IPS-18a (cell line): ENCODE results near the gene EPB41L1.

Experiments
- H3K27ac ChIP-seq: one replicate; pipeline ENCODE4 v1.5.1; 2013; ENCODE audit warnings: low read length
- H3K27me3 ChIP-seq: one replicate; pipeline ENCODE4 v1.6.1; 2013; ENCODE audit warnings: mild to moderate bottlenecking, low read length; ENCODE audit not compliant: control insufficient read depth, insufficient read depth
- H3K36me3 ChIP-seq: one replicate; pipeline ENCODE4 v1.6.1; 2013; ENCODE audit warnings: low read depth, low read length; ENCODE audit not compliant: control insufficient read depth
- H3K4me1 ChIP-seq: one replicate; pipeline ENCODE4 v1.6.1; 2013; ENCODE audit warnings: low read depth, low read length; ENCODE audit not compliant: control insufficient read depth
- H3K4me3 ChIP-seq: one replicate; pipeline ENCODE4 v1.5.1; 2013; ENCODE audit warnings: low read length
- H3K9ac ChIP-seq: one replicate; pipeline ENCODE4 v1.6.1; 2013; ENCODE audit warnings: mild to moderate bottlenecking, low read length, moderate library complexity
- H3K9me3 ChIP-seq: one replicate; pipeline ENCODE4 v1.6.1; 2013; ENCODE audit warnings: low read depth, low read length; ENCODE audit not compliant: control insufficient read depth

The EPB41L1 gene

DNA sequence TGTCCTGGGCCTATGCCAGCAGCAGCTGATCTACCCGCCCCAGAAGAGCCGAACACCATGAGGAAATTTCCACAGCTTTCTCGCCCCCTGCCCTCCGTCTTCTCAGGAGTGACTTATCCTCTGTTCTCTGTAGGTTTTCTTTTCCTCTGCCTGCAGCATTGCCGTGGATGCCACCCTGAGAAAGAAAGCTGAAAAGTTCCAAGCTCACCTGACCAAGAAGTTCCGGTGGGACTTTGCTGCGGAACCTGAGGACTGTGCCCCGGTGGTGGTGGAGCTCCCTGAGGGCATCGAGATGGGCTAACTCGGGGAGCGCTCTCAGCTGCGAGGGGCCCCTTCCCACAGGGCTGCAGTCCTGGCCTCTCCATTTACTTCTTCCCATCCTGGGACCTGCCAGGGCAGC lies 100.9 kb downstream of the EPB41L1 start:
- H3K36me3 ChIP-seq: peaks cover 29% of the 10 kb centered on the region
- no peak overlapping the region for H3K9ac ChIP-seq
- H3K4me3 ChIP-seq: no peak overlapping the region
- H3K27me3 ChIP-seq: no peaks in the 10 kb centered on the region
- H3K27ac ChIP-seq: no peak overlapping the region
- H3K9me3 ChIP-seq: no peaks in the 10 kb centered on the region
- peaks cover 17% of the 10 kb centered on the region for H3K4me1 ChIP-seq

DNA sequence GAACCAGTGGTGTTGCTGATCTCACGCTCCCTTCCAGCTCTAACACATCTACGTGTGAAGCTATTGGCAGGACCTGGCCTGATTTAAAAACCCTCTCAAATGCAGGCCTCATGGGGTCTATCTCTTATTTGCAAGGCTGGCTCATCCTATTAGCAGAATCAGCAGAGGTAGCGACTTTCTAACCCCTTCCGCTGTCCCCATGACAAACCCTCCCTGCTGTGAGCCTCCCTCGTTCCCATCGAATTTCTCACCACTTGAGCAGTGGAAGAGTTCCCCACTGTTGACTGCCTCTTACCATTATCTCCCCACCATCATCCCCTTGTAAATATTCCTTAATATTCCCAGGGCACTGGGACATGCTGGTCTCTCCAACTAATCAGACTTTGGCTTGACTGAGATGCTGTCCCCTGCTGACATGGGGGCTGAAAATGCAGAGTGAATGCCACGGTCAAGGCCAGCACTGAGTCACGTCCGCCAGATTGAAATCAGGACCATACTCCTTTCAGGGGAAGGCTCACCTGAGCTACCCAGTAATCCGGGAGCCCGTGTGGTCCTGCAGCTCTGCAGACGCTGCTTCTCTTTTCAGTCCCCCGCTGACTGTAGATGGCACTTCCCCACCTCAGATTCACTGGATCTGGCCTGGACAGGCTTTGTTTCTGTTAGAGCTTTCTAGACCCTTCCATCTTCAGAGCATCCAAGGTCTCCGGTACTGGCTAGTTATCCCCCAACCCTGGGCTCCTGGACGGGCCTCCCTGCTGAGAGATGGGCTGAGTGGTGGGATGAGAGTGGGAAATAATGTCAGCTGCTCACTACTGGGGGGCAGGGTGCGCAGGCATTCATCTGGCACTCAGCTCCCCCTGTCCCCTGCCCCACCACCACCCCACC lies 104.9 kb downstream of the EPB41L1 start:
- no peak overlapping the region for H3K27ac ChIP-seq
- peaks cover 17% of the 10 kb centered on the region for H3K4me1 ChIP-seq
- H3K9ac ChIP-seq: no peak overlapping the region
- H3K36me3 ChIP-seq: peaks cover 13% of the 10 kb centered on the region
- no peaks in the 10 kb centered on the region for H3K27me3 ChIP-seq
- no peaks in the 10 kb centered on the region for H3K9me3 ChIP-seq
- no peak overlapping the region for H3K4me3 ChIP-seq

DNA sequence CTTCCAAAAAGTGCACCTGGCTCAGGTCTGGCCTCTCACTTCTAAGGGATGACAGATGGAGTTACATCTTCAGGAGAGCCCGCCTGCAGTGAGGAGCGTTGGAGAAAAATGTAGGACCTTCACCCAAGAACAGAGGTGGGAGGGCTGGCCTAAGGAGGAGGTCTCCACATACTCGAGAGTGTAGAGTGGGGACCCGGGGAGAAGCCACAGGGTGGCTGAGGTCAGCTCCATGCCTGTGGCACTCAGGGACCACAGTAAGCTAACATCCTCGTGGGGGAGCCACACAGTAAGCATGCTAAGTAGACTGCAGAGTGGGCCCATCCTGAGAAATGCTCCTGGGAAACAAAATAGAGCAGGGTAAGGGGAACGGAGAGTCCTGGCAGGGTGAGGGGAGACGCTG lies 105.8 kb downstream of the EPB41L1 start:
- Histone ChIP-seq H3K9me3 (no peaks in the 10 kb centered on the region), H3K27ac (no peak overlapping the region), H3K27me3 (no peaks in the 10 kb centered on the region), H3K4me1 (peaks cover 17% of the 10 kb centered on the region), H3K9ac (no peak overlapping the region), H3K36me3 (peaks cover 13% of the 10 kb centered on the region), H3K4me3 (no peak overlapping the region)

DNA sequence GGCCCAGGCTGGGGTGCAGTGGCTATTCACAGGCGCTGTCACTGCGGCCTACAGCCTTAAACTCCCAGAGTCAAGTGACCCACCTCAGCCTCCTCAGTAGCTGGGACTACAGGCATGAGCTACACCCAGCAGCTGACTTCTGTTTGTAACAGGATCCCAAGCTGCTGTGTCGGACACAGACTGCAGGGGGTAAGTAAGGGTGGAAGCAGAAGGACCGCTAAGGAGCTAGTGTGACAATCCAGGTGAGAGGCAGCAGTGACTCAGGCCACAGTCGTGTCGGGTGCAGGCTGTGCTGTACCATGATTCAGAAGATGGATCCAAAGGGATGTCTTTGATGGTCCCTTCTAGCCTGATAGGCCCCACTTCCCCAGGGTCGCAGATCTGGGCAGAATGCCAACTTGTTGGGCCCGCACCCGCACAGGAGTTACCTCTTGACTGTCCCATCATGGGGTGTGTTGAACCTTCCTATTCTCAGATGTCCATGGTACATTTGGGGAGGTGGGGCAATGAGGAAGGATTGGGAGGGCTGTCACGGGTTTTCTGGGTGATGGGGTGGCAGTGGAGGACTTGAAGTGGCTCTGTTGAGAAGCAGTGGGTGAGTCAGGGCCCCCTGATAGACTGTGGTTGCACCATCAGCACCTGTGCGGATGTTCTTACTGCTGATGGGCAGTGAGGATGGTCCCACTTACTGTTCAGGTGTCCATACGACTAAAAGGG lies 107.0 kb downstream of the EPB41L1 start:
- H3K27ac ChIP-seq: no peak overlapping the region
- H3K36me3 ChIP-seq: peaks cover 4% of the 10 kb centered on the region
- no peak overlapping the region for H3K9ac ChIP-seq
- H3K27me3 ChIP-seq: no peaks in the 10 kb centered on the region
- peaks cover 17% of the 10 kb centered on the region for H3K4me1 ChIP-seq
- H3K4me3 ChIP-seq: no peak overlapping the region
- no peaks in the 10 kb centered on the region for H3K9me3 ChIP-seq

DNA sequence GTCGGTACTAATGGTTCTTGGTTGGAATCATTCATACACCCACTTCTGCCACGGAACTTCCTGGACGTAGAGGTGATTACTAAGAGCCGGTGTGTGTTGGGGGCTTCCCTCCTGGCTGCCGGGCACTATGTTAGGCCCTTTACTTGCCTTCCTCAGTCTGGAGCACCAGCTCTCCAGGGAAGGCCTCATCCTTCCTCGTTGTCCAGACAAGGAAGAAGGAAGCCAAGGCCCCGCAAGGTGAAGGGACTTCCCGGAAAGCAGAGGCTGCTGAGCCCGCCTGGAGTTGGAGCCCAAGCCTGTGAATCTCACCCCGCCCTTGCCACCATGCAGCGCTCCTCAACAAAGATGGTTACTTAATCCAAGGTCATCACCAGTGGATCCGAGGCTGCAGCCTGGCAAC lies 107.9 kb downstream of the EPB41L1 start:
- Histone ChIP-seq H3K27ac (no peak overlapping the region), H3K9me3 (no peaks in the 10 kb centered on the region), H3K27me3 (no peaks in the 10 kb centered on the region), H3K4me1 (peaks cover 17% of the 10 kb centered on the region), H3K9ac (no peak overlapping the region), H3K4me3 (no peak overlapping the region), H3K36me3 (no peaks in the 10 kb centered on the region)

DNA sequence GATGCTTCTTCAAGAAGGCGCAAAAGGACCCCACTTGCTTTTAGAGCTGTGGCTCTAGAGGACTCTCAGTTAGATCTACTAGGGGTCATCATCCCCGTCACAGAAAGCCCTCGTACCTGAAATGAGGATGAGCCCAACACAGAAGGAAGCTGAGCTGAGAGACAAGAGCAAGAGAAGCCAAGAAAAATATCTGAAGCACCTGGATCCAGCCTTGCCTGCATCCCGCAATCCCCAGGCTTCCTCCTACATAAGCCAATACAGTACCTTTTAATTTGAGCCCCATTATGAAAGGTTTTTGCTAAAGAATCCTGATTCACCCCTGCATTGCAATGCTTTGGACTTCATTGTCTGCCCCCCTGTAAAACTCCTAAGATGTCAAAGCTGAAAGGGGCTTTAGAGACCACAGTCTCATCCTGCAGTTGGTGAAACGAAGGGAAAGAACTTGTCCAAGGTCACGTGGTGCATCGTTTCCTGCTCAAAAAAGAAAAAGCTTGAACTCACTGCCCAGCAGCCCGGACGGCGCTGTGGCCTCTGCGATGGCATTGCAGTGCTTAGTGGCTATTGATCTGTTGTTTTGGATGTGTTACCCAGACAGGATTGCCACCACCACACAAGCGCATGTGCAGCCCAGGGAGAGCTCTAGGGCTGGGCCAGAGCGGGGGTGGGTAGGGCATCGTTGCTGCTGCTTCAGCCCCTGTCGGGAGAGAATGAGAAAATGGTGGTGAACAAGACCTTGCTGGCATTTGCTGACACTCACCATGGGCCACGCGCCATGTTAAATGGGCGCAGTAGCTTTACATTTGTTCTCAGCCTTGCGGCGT lies 110.1 kb downstream of the EPB41L1 start:
- Histone ChIP-seq H3K9ac (no peak overlapping the region), H3K36me3 (no peaks in the 10 kb centered on the region)

DNA sequence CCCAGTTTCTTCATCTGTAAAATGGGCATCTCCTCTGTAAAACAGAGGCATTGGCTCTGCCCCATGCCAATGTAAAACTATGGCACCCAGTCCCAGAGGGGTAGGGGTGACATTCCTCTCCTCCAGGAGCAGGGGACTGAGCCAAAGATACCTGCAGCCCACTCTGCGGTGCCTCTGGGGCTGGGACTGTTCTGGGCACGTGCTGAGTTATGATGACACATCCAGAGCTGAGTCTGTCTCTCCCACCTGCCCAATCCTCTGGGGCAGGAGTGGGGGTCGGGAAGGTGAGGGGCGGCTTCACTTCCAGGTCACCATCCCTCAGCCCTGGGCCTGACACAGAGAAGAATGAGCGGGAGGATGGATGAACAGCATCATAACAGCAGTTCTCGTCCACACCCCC lies 111.6 kb downstream of the EPB41L1 start:
- Histone ChIP-seq H3K27ac (no peak overlapping the region), H3K9me3 (no peaks in the 10 kb centered on the region), H3K4me3 (no peak overlapping the region), H3K4me1 (no peaks in the 10 kb centered on the region), H3K27me3 (no peaks in the 10 kb centered on the region), H3K36me3 (no peaks in the 10 kb centered on the region), H3K9ac (no peak overlapping the region)

More for the DNA sequence above, 110.1 kb downstream of the EPB41L1 start:
- H3K9me3 ChIP-seq: no peaks in the 10 kb centered on the region
- H3K4me3 ChIP-seq: no peak overlapping the region
- no peak overlapping the region for H3K27ac ChIP-seq
- peaks cover 7% of the 10 kb centered on the region for H3K4me1 ChIP-seq
- no peaks in the 10 kb centered on the region for H3K27me3 ChIP-seq

DNA sequence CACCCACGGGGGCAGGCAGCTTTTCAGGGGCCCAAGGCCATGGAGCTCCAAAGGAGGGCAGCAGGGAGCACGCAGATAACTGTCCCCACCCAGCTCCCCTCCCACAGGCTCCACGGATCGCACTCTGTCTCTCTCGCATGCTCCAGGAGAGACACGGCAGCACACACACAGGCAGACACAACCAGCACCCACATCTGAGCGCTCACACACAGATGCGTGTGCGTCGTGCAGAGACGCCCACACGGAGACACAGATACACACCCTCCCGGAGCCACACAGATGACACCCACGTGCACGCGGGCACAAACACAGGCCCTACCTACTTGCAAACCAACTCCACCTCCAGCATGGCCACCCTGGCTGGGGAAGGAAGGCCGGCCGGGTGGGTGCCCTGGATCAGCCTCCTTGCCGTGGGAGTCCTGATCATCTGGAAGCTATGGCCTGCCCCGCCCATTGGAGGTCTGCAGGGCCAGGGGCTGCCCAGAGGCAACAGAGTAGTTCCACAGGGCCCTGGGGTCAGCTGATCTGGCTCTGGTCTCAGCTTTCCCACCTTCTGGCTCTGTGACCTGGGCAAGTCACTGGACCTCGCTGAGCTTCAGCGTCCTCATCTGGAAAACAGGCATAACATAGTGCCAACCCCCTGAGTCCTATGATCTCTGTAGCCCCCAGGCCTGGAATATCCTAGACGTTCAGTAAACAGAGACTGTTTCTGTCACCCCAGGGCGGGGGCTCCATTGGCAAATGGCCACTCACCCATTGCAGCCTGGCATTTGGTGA lies 113.3 kb downstream of the EPB41L1 start:
- H3K9ac ChIP-seq: no peak overlapping the region
- no peaks in the 10 kb centered on the region for H3K27me3 ChIP-seq
- no peaks in the 10 kb centered on the region for H3K9me3 ChIP-seq
- H3K4me3 ChIP-seq: no peak overlapping the region
- no peaks in the 10 kb centered on the region for H3K4me1 ChIP-seq
- H3K27ac ChIP-seq: no peak overlapping the region
- H3K36me3 ChIP-seq: no peaks in the 10 kb centered on the region

DNA sequence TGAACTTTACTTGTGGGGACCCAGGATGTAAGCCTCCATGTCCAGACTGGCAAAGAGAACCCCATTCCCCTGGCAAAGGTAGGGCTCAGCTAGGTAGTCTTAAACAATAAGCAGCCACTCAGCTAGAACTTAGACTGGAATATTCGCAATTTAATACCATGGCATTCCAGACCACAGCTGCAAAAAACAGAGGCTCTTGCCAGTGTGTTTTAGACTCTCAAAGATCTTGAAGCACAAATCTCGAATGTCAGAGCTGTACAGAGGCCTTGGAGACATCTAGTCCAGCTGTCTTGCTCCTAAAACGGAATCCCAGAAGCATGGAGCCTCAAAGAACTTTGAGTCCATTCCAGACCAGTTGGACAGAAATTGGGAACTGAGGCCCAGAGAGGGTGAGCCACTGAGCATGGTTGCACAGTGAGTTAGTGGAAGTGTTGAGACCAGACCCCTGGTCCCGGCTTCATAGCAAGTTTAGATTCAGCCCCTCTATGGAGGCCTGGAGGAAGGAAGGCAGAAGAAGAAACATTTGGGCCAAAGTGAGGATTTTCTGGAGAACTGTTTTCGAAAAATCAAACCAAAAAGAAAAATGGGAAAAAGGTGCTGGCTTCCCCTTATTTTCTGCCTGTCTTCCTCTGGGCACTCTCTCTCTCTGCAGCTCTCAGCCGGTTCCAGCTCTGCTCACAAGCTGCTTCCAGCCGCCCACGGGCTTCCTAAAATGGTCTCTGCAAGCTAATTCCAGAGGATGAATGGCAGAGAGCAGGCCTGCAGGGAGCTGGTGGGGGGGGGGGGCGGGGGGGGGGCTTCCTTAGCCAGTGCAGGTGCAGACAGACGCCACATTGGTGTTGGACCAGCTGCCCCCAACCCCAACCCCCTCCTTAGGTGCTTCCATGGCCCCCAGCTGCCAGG lies 114.2 kb downstream of the EPB41L1 start:
- H3K4me3 ChIP-seq: no peak overlapping the region
- H3K27ac ChIP-seq: no peak overlapping the region
- H3K36me3 ChIP-seq: no peaks in the 10 kb centered on the region
- H3K9ac ChIP-seq: no peak overlapping the region
- H3K4me1 ChIP-seq: no peaks in the 10 kb centered on the region
- no peaks in the 10 kb centered on the region for H3K9me3 ChIP-seq
- H3K27me3 ChIP-seq: no peaks in the 10 kb centered on the region

DNA sequence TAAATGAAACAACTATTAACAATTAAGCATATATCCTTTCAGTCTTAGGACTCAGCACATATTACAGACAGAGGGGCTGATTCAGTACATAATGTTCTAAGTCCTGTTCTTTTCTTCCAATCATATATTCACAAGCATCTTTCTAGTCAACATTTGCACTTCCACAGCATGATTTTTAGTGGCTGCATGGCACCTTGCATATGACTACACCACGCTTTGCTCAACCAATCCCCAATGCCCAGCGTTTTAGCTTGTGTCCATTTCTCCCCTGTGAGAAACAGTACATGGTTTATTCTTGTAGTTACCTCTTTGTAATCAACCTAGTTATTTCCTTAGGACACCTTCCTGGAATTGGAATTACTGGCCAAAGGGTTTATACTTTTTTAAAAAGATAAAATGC lies 115.0 kb downstream of the EPB41L1 start:
- H3K9ac ChIP-seq: no peak overlapping the region

More for the DNA sequence above, 115.0 kb downstream of the EPB41L1 start:
- Histone ChIP-seq H3K27me3 (no peaks in the 10 kb centered on the region), H3K9me3 (no peaks in the 10 kb centered on the region), H3K4me3 (no peak overlapping the region), H3K27ac (no peak overlapping the region), H3K36me3 (no peaks in the 10 kb centered on the region), H3K4me1 (no peaks in the 10 kb centered on the region)
